GM12865 (cell line): ENCODE data around the gene ERBB2.
A peak's percentile ranks its signal among the peaks of the same experiment; 100 is the strongest.
"Not testable (repeated sequence)": the region's sequence is repeated elsewhere in the genome, so short reads cannot be mapped to it uniquely, and the experiment has no call there.

Experiments used
- DNase-seq: peaks from one replicate; pipeline ENCODE4 v3.0.0; 2010; ENCODE audit warnings: low read depth
- H3K4me3 ChIP-seq: 2 replicates; pipeline ENCODE4 v1.5.1; 2011; ENCODE audit warnings: mild to moderate bottlenecking, low read depth, low read length, control low read depth
- CTCF ChIP-seq: IDR thresholded peaks from 2 replicates; pipeline ENCODE4 v1.5.1; 2011; ENCODE audit warnings: low read length, control low read depth, low read depth, inconsistent platforms; ENCODE audit not compliant: insufficient read depth; ENCODE audit errors: missing control alignments

The ERBB2 gene

GRCh38 chr17:39756380-39757079 lies 56.7 kb downstream of the ERBB2 start:
- DNase-seq, result no peak
- H3K4me3 ChIP-seq, result peak overlapping the region; percentile 70
- TF ChIP-seq CTCF, result no peak

- H3K4me3 ChIP-seq, result no peak overlapping the region
- peak; percentile 49 for DNase-seq
- no peak for TF ChIP-seq CTCF
Observed at GRCh38 chr17:39757176-39757662, 57.4 kb downstream of the ERBB2 start.

- DNase-seq, result peak; percentile 89
- H3K4me3 ChIP-seq, result no peak overlapping the region
- TF ChIP-seq CTCF, result no peak
Observed at GRCh38 chr17:39757931-39758873, 58.3 kb downstream of the ERBB2 start.

GRCh38 chr17:39759204-39759603 lies 59.3 kb downstream of the ERBB2 start:
- no peak for TF ChIP-seq CTCF
- peak; percentile 47 for DNase-seq
- no peak overlapping the region for H3K4me3 ChIP-seq

- H3K4me3 ChIP-seq, result no peak overlapping the region
- no peak for TF ChIP-seq CTCF
- DNase-seq, result no peak
Observed at GRCh38 chr17:39761861-39762496, 62.1 kb downstream of the ERBB2 start.

- no peak for DNase-seq
- TF ChIP-seq CTCF, result no peak
- no peak overlapping the region for H3K4me3 ChIP-seq
Observed at GRCh38 chr17:39763051-39763820, 63.4 kb downstream of the ERBB2 start.

GRCh38 chr17:39764171-39764570 lies 64.3 kb downstream of the ERBB2 start:
- not testable (repeated sequence) for H3K4me3 ChIP-seq, DNase-seq
